OCI-LY1 (cell line): ENCODE measurements around the gene RETN.

Experiments
- H2AFZ ChIP-seq: fragments of 200-600 bp; sonication (generic), shearing (Covaris generic); 2 replicates; pipeline ENCODE4 v1.6.0; 2014; ENCODE audit warnings: antibody characterized with exemption, mild to moderate bottlenecking, low read length
- H3F3A ChIP-seq: fragments of 200-600 bp; sonication (generic), shearing (Covaris generic); 2 replicates; pipeline ENCODE4 v1.6.0; 2014; ENCODE audit warnings: mild to moderate bottlenecking, antibody characterized with exemption, low read length, moderate library complexity; ENCODE audit not compliant: insufficient read depth
- H3K27ac ChIP-seq: fragments of 200-600 bp; sonication (generic); 2 replicates; pipeline ENCODE4 v1.5.1; 2014; ENCODE audit warnings: low read length, mixed run types, mild to moderate bottlenecking, low read depth; ENCODE audit not compliant: poor library complexity, severe bottlenecking
- H3K27me3 ChIP-seq: fragments of 200-600 bp; sonication (generic); 2 replicates; pipeline ENCODE4 v1.6.0; 2014; ENCODE audit warnings: antibody characterized with exemption, mild to moderate bottlenecking, low read length, moderate library complexity; ENCODE audit not compliant: insufficient read depth
- H3K36me3 ChIP-seq: fragments of 200-600 bp; sonication (generic); 2 replicates; pipeline ENCODE4 v1.6.1; 2014; ENCODE audit warnings: mild to moderate bottlenecking, antibody characterized with exemption, low read length, moderate library complexity, mixed read lengths; ENCODE audit not compliant: insufficient read depth
- H3K4me1 ChIP-seq: fragments of 200-600 bp; sonication (generic); 2 replicates; pipeline ENCODE4 v1.5.1; 2014; ENCODE audit warnings: mild to moderate bottlenecking, low read length, moderate library complexity; ENCODE audit not compliant: insufficient read depth, severe bottlenecking
- H3K4me2 ChIP-seq: fragments of 200-600 bp; sonication (generic), shearing (Covaris generic); 2 replicates; pipeline ENCODE4 v1.6.1; 2014; ENCODE audit warnings: low read length
- H3K4me3 ChIP-seq: fragments of 200-600 bp; sonication (generic); 2 replicates; pipeline ENCODE4 v1.5.1; 2014; ENCODE audit warnings: low read length, low read depth, mild to moderate bottlenecking, mixed read lengths; ENCODE audit not compliant: poor library complexity, severe bottlenecking
- H3K79me2 ChIP-seq: fragments of 200-600 bp; shearing (Covaris generic); 2 replicates; pipeline ENCODE4 v1.6.1; 2016; ENCODE audit warnings: mixed run types, low read length, mixed read lengths; ENCODE audit not compliant: insufficient read depth
- H3K9ac ChIP-seq: fragments of 200-600 bp; sonication (generic), shearing (Covaris generic); 2 replicates; pipeline ENCODE4 v1.6.1; 2014; ENCODE audit warnings: mild to moderate bottlenecking, low read length, mixed read lengths
- H3K9me2 ChIP-seq: fragments of 200-600 bp; sonication (generic), shearing (Covaris generic); 2 replicates; pipeline ENCODE4 v1.6.1; 2014; ENCODE audit warnings: low read depth, mild to moderate bottlenecking, low read length, mixed read lengths
- H3K9me3 ChIP-seq: fragments of 200-600 bp; shearing (Covaris generic); 2 replicates; pipeline ENCODE4 v1.6.1; 2014; ENCODE audit warnings: low read length, mixed read lengths
- H4K20me1 ChIP-seq: fragments of 200-600 bp; sonication (generic), shearing (Covaris generic); 2 replicates; pipeline ENCODE4 v1.6.0; 2016; ENCODE audit warnings: mild to moderate bottlenecking, low read length; ENCODE audit not compliant: insufficient read depth
- CTCF ChIP-seq: fragments of 200-600 bp; sonication (generic), shearing (Covaris generic); IDR thresholded peaks from 2 replicates; pipeline ENCODE4 v1.5.1; 2017; ENCODE audit warnings: mild to moderate bottlenecking, antibody characterized with exemption, low read length, moderate library complexity, mixed read lengths
- EZH2 ChIP-seq: fragments of 200-600 bp; sonication (generic), shearing (Covaris generic); IDR thresholded peaks from 2 replicates; pipeline ENCODE4 v1.8.0; 2017; ENCODE audit warnings: borderline replicate concordance, mixed run types, mild to moderate bottlenecking, antibody characterized with exemption, low read length, moderate library complexity, mixed read lengths

RETN gene

GRCh38 chr19:7676376-7676775, 7.5 kb downstream of the RETN start:
- Histone ChIP-seq H3K9ac (no peak overlapping the region), H3K9me3 (no peaks in the 10 kb centered on the region), H3K27me3 (peaks cover 3% of the 10 kb centered on the region; the same call in 1 of the 2 replicates), H3K4me3 (no peak overlapping the region), H3K9me2 (no peaks in the 10 kb centered on the region), H3K79me2 (no peaks in the 10 kb centered on the region), H3F3A (no peaks in the 10 kb centered on the region), H2AFZ (no peak overlapping the region), H3K27ac (no peak overlapping the region), H3K36me3 (no peaks in the 10 kb centered on the region), H3K4me1 (peaks cover 18% of the 10 kb centered on the region), H3K4me2 (no peak overlapping the region), H4K20me1 (no peaks in the 10 kb centered on the region)
- no peak for TF ChIP-seq CTCF
- TF ChIP-seq EZH2: no peak

- no peaks in the 10 kb centered on the region for H4K20me1 ChIP-seq
- H3K4me3 ChIP-seq: no peak within 1 kb of the TSS
- no peak within 1 kb of the TSS for H3K4me2 ChIP-seq
- TF ChIP-seq EZH2: no peak
- TF ChIP-seq CTCF: no peak
- no peaks in the 10 kb centered on the region for H3K79me2 ChIP-seq
- H3K9me2 ChIP-seq: no peaks in the 10 kb centered on the region
- peaks cover under 1% of the 10 kb centered on the region for H3K36me3 ChIP-seq
- no peaks in the 10 kb centered on the region for H3F3A ChIP-seq
- H3K9me3 ChIP-seq: no peaks in the 10 kb centered on the region
- H3K9ac ChIP-seq: no peak within 1 kb of the TSS
- peaks cover under 1% of the 10 kb centered on the region; the same call in 1 of the 2 replicates for H3K27me3 ChIP-seq
- no peak within 1 kb of the TSS for H3K27ac ChIP-seq
- H3K4me1 ChIP-seq: peaks cover 21% of the 10 kb centered on the region
- H2AFZ ChIP-seq: no peak within 1 kb of the TSS
These were observed 8.0 kb downstream of the RETN start, which contains the start of gene MCEMP1 for GRCh38 chr19:7676854-7677253. MCEMP1 (plus strand) TSS chr19:7677090; CDS start chr19:7677121, 31 bp downstream.

- peaks cover 10% of the 10 kb centered on the region for H3K36me3 ChIP-seq
- H3K27ac ChIP-seq: no peak overlapping the region
- H3K9me3 ChIP-seq: no peaks in the 10 kb centered on the region
- no peak overlapping the region for H2AFZ ChIP-seq
- no peak overlapping the region for H3K4me3 ChIP-seq
- no peaks in the 10 kb centered on the region; the same call in 1 of the 2 replicates for H3K27me3 ChIP-seq
- no peaks in the 10 kb centered on the region for H3K79me2 ChIP-seq
- no peaks in the 10 kb centered on the region for H3K9me2 ChIP-seq
- no peak overlapping the region for H3K9ac ChIP-seq
- H3K4me1 ChIP-seq: peaks cover 21% of the 10 kb centered on the region
- no peak overlapping the region for H3K4me2 ChIP-seq
- no peaks in the 10 kb centered on the region for H4K20me1 ChIP-seq
- no peaks in the 10 kb centered on the region for H3F3A ChIP-seq
- no peak for TF ChIP-seq CTCF
- no peak for TF ChIP-seq EZH2
These were observed 8.9 kb downstream of the RETN start for GRCh38 chr19:7677669-7678311.
